H1 (cell line): ENCODE data around the gene NAA60. TPM values are rescaled to one million over a fixed set of nuclear protein-coding genes. Genes with fewer than 3 reads are reported as not detected.
A peak's percentile ranks its signal among the peaks of the same experiment; 100 is the strongest.

Experiments used
- CTCF ChIA-PET: fragments of 300-600 bp; sonication (Branson Sonifier 250); formaldehyde crosslinking; loops from one replicate; lab custom pipeline; 2021; ENCODE audit not compliant: partially characterized antibody; lab: Charles Lee
- POLR2A ChIA-PET: fragments of 300-600 bp; sonication (Branson Sonifier 250); formaldehyde crosslinking; loops from one replicate; lab custom pipeline; 2021; ENCODE audit warnings: inconsistent platforms; ENCODE audit not compliant: partially characterized antibody; lab: Charles Lee
- DNase-seq, 2 experiments: peaks; one replicate each; pipeline versions ENCODE4 v3.0.0 to v3.0.0-alpha.2; 2010 to 2022; ENCODE audit warnings: low spot score in 2 of 2, low read depth in 1 of 2, mixed read lengths in 1 of 2
- FAIRE-seq: peaks from 2 replicates; lab custom pipeline; 2011; peaks lifted over from hg19 to GRCh38; lab: Jason Lieb, UNC
- H2AFZ ChIP-seq: 2 replicates; pipeline ENCODE4 v1.8.1; 2012; ENCODE audit warnings: low read length, inconsistent platforms
- H2AK5ac ChIP-seq: 2 replicates; pipeline ENCODE4 v1.6.1; 2013; ENCODE audit warnings: low read depth, low read length
- H2BK120ac ChIP-seq: replicated peaks from 2 replicates; pipeline ENCODE3; 2013; ENCODE audit warnings: low read depth, low read length, inconsistent platforms
- H2BK12ac ChIP-seq: 2 replicates; pipeline ENCODE4 v1.6.1; 2013; ENCODE audit warnings: low read depth, low read length
- H2BK15ac ChIP-seq: 2 replicates; pipeline ENCODE4 v1.6.1; 2013; ENCODE audit warnings: low read length
- H2BK20ac ChIP-seq: 2 replicates; pipeline ENCODE4 v1.6.1; 2013; ENCODE audit warnings: low read length
- H2BK5ac ChIP-seq: 2 replicates; pipeline ENCODE4 v1.6.1; 2013; ENCODE audit warnings: low read depth, low read length
- H3K14ac ChIP-seq: 2 replicates; pipeline ENCODE4 v1.6.1; 2013; ENCODE audit warnings: inconsistent platforms; ENCODE audit not compliant: insufficient read length
- H3K18ac ChIP-seq: 2 replicates; pipeline ENCODE4 v1.6.1; 2013; ENCODE audit warnings: low read length; ENCODE audit errors: extremely low read depth
- H3K23ac ChIP-seq: 2 replicates; pipeline ENCODE4 v1.6.1; 2013; ENCODE audit warnings: inconsistent platforms; ENCODE audit not compliant: insufficient read length
- H3K23me2 ChIP-seq: 2 replicates; pipeline ENCODE4 v1.6.1; 2013; ENCODE audit warnings: low read depth, low read length
- H3K27ac ChIP-seq: 2 replicates; pipeline ENCODE4 v1.6.1; 2011; ENCODE audit warnings: low read depth, low read length, inconsistent platforms
- H3K27me3 ChIP-seq, 4 experiments: replicated peaks in 1 of 4; 1 replicate in 1 of 4; 2 replicates in 3 of 4; pipeline versions ENCODE4 v1.6.1 to v1.8.1; 2011 to 2013; ENCODE audit warnings: low read length in 3 of 4, mild to moderate bottlenecking in 3 of 4, inconsistent platforms in 2 of 4, mixed read lengths in 2 of 4, moderate library complexity in 1 of 4; ENCODE audit not compliant: control insufficient read depth in 3 of 4, insufficient read depth in 3 of 4; ENCODE audit errors: extremely low read depth in 1 of 4
- H3K36me3 ChIP-seq, 4 experiments: 2 replicates each; pipeline versions ENCODE4 v1.6.1 to v1.8.1; 2011 to 2013; ENCODE audit warnings: mild to moderate bottlenecking in 4 of 4, low read length in 3 of 4, moderate library complexity in 2 of 4, control low read depth in 1 of 4, inconsistent platforms in 1 of 4; ENCODE audit not compliant: insufficient read depth in 4 of 4, control insufficient read depth in 2 of 4
- H3K4ac ChIP-seq: replicated peaks from 2 replicates; pipeline ENCODE3; 2013; ENCODE audit warnings: low read length, low read depth, mixed read lengths, inconsistent platforms; ENCODE audit not compliant: insufficient read length
- H3K4me1 ChIP-seq, 4 experiments: replicated peaks in 1 of 4; 1 replicate in 1 of 4; 2 replicates in 3 of 4; pipeline versions ENCODE4 v1.6.1 to v1.8.1; 2011 to 2013; ENCODE audit warnings: low read length in 3 of 4, inconsistent platforms in 2 of 4, mixed read lengths in 1 of 4; ENCODE audit not compliant: insufficient read depth in 4 of 4, control insufficient read depth in 3 of 4
- H3K4me2 ChIP-seq, 2 experiments: 2 replicates each; pipeline versions ENCODE4 v1.6.1 to v1.8.1; 2011 to 2013; ENCODE audit warnings: low read depth in 2 of 2, low read length in 2 of 2, control low read depth in 1 of 2, inconsistent platforms in 1 of 2, mild to moderate bottlenecking in 1 of 2; ENCODE audit not compliant: insufficient read depth in 1 of 2
- H3K4me3 ChIP-seq, 4 experiments: fragments of 200-600, 300-600 bp in 1 of 4; sonication (generic), shearing (Covaris generic), sonication (Bioruptor Twin) in 1 of 4; 2 replicates each; pipeline versions ENCODE4 v1.5.1 to v1.8.1; 2011 to 2016; ENCODE audit warnings: low read length in 4 of 4, low read depth in 3 of 4, control low read depth in 2 of 4, inconsistent platforms in 2 of 4, mild to moderate bottlenecking in 2 of 4, mixed read lengths in 1 of 4, moderate library complexity in 1 of 4; ENCODE audit not compliant: insufficient read depth in 2 of 4; ENCODE audit errors: extremely low read depth in 1 of 4
- H3K56ac ChIP-seq: replicated peaks from 2 replicates; pipeline ENCODE3; 2013; ENCODE audit warnings: low read depth, mild to moderate bottlenecking, mixed read lengths, low read length, inconsistent platforms; ENCODE audit not compliant: insufficient read length
- H3K79me1 ChIP-seq: 2 replicates; pipeline ENCODE4 v1.6.1; 2013; ENCODE audit warnings: low read depth, low read length, control low read depth
- H3K79me2 ChIP-seq, 2 experiments: 2 replicates each; pipeline versions ENCODE4 v1.6.1 to v1.8.1; 2012 to 2013; ENCODE audit warnings: low read length in 2 of 2, mild to moderate bottlenecking in 2 of 2, inconsistent platforms in 1 of 2; ENCODE audit not compliant: insufficient read depth in 2 of 2, control insufficient read depth in 1 of 2
- H3K9ac ChIP-seq, 4 experiments: replicated peaks in 1 of 4; 1 replicate in 1 of 4; 2 replicates in 3 of 4; pipeline versions ENCODE4 v1.6.1 to v1.8.1; 2011 to 2013; ENCODE audit warnings: low read depth in 3 of 4, low read length in 3 of 4, control low read depth in 2 of 4, mild to moderate bottlenecking in 2 of 4, moderate library complexity in 2 of 4, inconsistent platforms in 1 of 4; ENCODE audit errors: extremely low read depth in 1 of 4
- H3K9me3 ChIP-seq, 2 experiments: 2 replicates each; pipeline versions ENCODE4 v1.6.1 to v1.8.1; 2012 to 2013; ENCODE audit warnings: mild to moderate bottlenecking in 2 of 2, moderate library complexity in 2 of 2, control low read depth in 1 of 2, inconsistent platforms in 1 of 2, low read depth in 1 of 2, low read length in 1 of 2, mixed read lengths in 1 of 2; ENCODE audit not compliant: insufficient read depth in 2 of 2
- H4K20me1 ChIP-seq, 2 experiments: replicated peaks in 1 of 2; 2 replicates each; pipeline versions ENCODE3 to v1.8.1; 2011 to 2013; ENCODE audit warnings: inconsistent platforms in 2 of 2, low read length in 2 of 2, mild to moderate bottlenecking in 1 of 2; ENCODE audit not compliant: insufficient read depth in 2 of 2, control insufficient read depth in 1 of 2
- H4K5ac ChIP-seq: 2 replicates; pipeline ENCODE4 v1.6.1; 2013; ENCODE audit warnings: low read length, low read depth, mixed read lengths, inconsistent platforms; ENCODE audit not compliant: insufficient read length
- H4K8ac ChIP-seq: 2 replicates; pipeline ENCODE4 v1.8.0; 2013; ENCODE audit warnings: mild to moderate bottlenecking, moderate library complexity, low read length, inconsistent platforms; ENCODE audit not compliant: insufficient read depth; ENCODE audit errors: extremely low read depth
- H4K91ac ChIP-seq: replicated peaks from 2 replicates; pipeline ENCODE3; 2013; ENCODE audit warnings: low read length, mixed read lengths, inconsistent platforms; ENCODE audit not compliant: insufficient read length
- CBX8 ChIP-seq: fragments of 300-800, 300-1000 bp; sonication (generic); IDR thresholded peaks from 2 replicates; pipeline ENCODE4 v1.7.1; 2016; ENCODE audit warnings: low read depth, low read length, borderline replicate concordance
- EZH2 ChIP-seq: fragments of 200-600 bp; sonication (generic); IDR thresholded peaks from 2 replicates; pipeline ENCODE4 v1.7.1; 2012; ENCODE audit warnings: low read depth, mild to moderate bottlenecking, moderate library complexity, low read length, inconsistent platforms; ENCODE audit not compliant: severe bottlenecking
- GABPA ChIP-seq: IDR thresholded peaks from 2 replicates; pipeline ENCODE4 v1.6.1; 2011; ENCODE audit warnings: mild to moderate bottlenecking, low read length, moderate library complexity, borderline replicate concordance; ENCODE audit not compliant: insufficient read depth
- KDM4A ChIP-seq: IDR thresholded peaks from one replicate; pipeline ENCODE4 v1.7.1; 2012; ENCODE audit warnings: low read depth, mild to moderate bottlenecking, moderate library complexity, low read length, inconsistent platforms; ENCODE audit not compliant: severe bottlenecking
- RAD21 ChIP-seq, 2 experiments: IDR thresholded peaks in 1 of 2; conservative IDR thresholded peaks in 1 of 2; 2 replicates each; pipeline ENCODE4 v1.6.1; 2011; ENCODE audit warnings: low read depth in 2 of 2, low read length in 2 of 2, improper control_type of control experiment in 1 of 2, inconsistent platforms in 1 of 2, mild to moderate bottlenecking in 1 of 2, moderate library complexity in 1 of 2
- WGBS, 2 experiments: shearing (Covaris generic) in 1 of 2; methylation state at CpG; one replicate each; pipeline versions ENCODE4 v1.1.6 to v1.1.7; 2013 to 2015; ENCODE audit warnings: low lambda C conversion rate in 2 of 2, mixed read lengths in 2 of 2, inconsistent platforms in 1 of 2, low coverage in 1 of 2, missing lambda C conversion rate in 1 of 2; ENCODE audit not compliant: insufficient replicate concordance in 2 of 2, insufficient coverage in 1 of 2, insufficient read length in 1 of 2; ENCODE audit errors: extremely low coverage in 1 of 2, missing lambda C conversion rate in 1 of 2; 5-methylcytosine and 5-hydroxymethylcytosine counted together
- polyA plus RNA-seq, 7 experiments: library from polyadenylated mRNA; depleted of rRNA in 3 of 7; stranded (reverse) in 5 of 7; unstranded in 2 of 7; fragments of >200 nt in 5 of 7; fragments of 200-250 nt in 2 of 7; gene quantifications; 1 replicate in 5 of 7; 2 replicates in 1 of 7; 4 replicates in 1 of 7; pipeline versions ENCODE4 v1.2.1 to v1.2.3, GENCODE V29; 2011 to 2013; ENCODE audit warnings: missing spikeins in 2 of 7, mixed read lengths in 2 of 7
- total RNA-seq: library from RNA; stranded (reverse); fragmentation: NEBNext Ultra II Directional; extraction: Animal tissue kit (Norgen Biotek cat#: 25700); gene quantifications from 2 replicates; pipeline ENCODE4 v1.2.1, GENCODE V29; 2021
- TF ChIP-seq, protein P1 (sequence below): IDR thresholded peaks from 2 replicates; pipeline ENCODE4 v1.6.1; 2011; ENCODE audit warnings: low read depth, mild to moderate bottlenecking, low read length; ENCODE audit not compliant: insufficient read depth
- TF ChIP-seq, protein P2 (sequence below), 3 experiments: IDR thresholded peaks; 1 replicate in 2 of 3; 2 replicates in 1 of 3; pipeline versions ENCODE4 v1.5.1 to v1.6.1; 2011; ENCODE audit warnings: low read length in 3 of 3, mild to moderate bottlenecking in 3 of 3, inconsistent platforms in 2 of 3, low read depth in 1 of 3, moderate library complexity in 1 of 3; ENCODE audit not compliant: insufficient read depth in 1 of 3; ENCODE audit errors: control extremely low read depth in 1 of 3

The NAA60 gene
- total and polyA plus RNA-seq, 2 of the 8 experiments (the other 6 are each of a cell fraction or from before 2014, with no cell fraction given), result 34.1 to 47.6 TPM

DNA sequence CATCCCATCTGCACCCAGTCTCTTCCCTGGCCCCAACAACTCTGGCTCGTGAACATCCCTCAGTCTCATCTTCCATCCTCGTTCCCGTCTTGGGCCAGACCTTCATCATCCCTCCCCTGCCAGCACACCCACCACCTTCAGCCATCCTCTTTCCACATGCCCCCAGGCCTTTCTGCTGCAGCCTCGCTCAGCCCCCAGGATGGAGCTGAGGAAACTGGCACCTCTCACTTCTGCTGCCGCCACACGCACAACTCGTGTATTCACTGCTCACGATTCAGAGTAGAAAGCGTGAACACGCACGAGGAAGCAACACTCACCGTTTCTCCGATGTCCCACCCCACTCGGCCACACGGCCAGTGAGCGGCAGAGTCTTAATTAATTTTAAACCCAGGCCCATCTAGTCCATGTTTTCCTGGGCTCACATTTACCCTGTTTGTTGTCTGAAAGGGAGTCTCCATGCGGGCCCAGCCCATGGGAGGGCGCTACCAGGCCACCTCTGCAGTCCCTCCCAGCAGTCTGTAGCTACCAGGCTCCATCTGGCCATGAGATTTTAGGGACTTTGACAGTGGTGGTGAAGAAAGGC is 39.3 kb downstream of the NAA60 start:
- Histone ChIP-seq H3K27ac (no peak overlapping the region), H2BK12ac (no peak overlapping the region), H3K18ac (no peak overlapping the region), H3K27me3 (no peaks in the 10 kb centered on the region), H3K36me3 (peaks cover 5 to 30% (median 21%) of the 10 kb centered on the region in 4 experiments; a peak in 5 of 8 replicates), H4K8ac (no peak overlapping the region), H3K4me1 (peaks cover 0 to 9% (median 2%) of the 10 kb centered on the region in 4 experiments; a peak in 3 of 7 replicates), H2AFZ (no peak overlapping the region), H3K23me2 (no peaks in the 10 kb centered on the region), H3K4ac (no peak overlapping the region), H3K23ac (no peak overlapping the region), H2BK5ac (no peak overlapping the region), H3K79me1 (peaks cover 3% of the 10 kb centered on the region; the same call in 1 of the 2 replicates), H3K79me2 (peaks cover 0 to 12% of the 10 kb centered on the region in 2 experiments; a peak in 2 of 4 replicates), H2AK5ac (no peak overlapping the region), H4K91ac (no peak overlapping the region), H3K9me3 (no peaks in the 10 kb centered on the region), H2BK15ac (no peak overlapping the region), H4K5ac (no peak overlapping the region), H2BK20ac (no peak overlapping the region), H3K56ac (no peak overlapping the region), H2BK120ac (no peak overlapping the region), H3K14ac (no peak overlapping the region), H4K20me1 (peaks cover 3 to 19% of the 10 kb centered on the region in 2 experiments), H3K4me2 (no peak overlapping the region), H3K4me3 (no peak overlapping the region), H3K9ac (no peak overlapping the region)
- WGBS, 2 experiments, result 95% methylated on average over 17 of the region's 18 CpGs; no CpG with 5 or more reads in 1 of the 2 experiments
- CTCF ChIA-PET, result interaction anchor here (6.7 kb wide), 1 partner anchor 14 kb away, joined by 27 read pairs; the partner anchor contains the start of gene C16orf90
- DNase-seq, result no peak
- peak in 1 of 2 experiments; percentile 29; a peak in 2 of 4 replicates for TF ChIP-seq RAD21 (IDR thresholded peaks at IDR 0.05 in 1 of 2, conservative IDR thresholded peaks at IDR 0.05 in 1 of 2; ENCODE audit: low read depth in 2 of 2, low read length in 2 of 2)
- no peak for TF ChIP-seq KDM4A
- TF ChIP-seq, protein P1, sequence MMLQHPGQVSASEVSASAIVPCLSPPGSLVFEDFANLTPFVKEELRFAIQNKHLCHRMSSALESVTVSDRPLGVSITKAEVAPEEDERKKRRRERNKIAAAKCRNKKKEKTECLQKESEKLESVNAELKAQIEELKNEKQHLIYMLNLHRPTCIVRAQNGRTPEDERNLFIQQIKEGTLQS, result no peak
- no peak for TF ChIP-seq EZH2
- no peak for TF ChIP-seq CBX8
- no peak for TF ChIP-seq GABPA
- TF ChIP-seq, protein P2, sequence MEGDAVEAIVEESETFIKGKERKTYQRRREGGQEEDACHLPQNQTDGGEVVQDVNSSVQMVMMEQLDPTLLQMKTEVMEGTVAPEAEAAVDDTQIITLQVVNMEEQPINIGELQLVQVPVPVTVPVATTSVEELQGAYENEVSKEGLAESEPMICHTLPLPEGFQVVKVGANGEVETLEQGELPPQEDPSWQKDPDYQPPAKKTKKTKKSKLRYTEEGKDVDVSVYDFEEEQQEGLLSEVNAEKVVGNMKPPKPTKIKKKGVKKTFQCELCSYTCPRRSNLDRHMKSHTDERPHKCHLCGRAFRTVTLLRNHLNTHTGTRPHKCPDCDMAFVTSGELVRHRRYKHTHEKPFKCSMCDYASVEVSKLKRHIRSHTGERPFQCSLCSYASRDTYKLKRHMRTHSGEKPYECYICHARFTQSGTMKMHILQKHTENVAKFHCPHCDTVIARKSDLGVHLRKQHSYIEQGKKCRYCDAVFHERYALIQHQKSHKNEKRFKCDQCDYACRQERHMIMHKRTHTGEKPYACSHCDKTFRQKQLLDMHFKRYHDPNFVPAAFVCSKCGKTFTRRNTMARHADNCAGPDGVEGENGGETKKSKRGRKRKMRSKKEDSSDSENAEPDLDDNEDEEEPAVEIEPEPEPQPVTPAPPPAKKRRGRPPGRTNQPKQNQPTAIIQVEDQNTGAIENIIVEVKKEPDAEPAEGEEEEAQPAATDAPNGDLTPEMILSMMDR (IDR thresholded peaks at IDR 0.05; ENCODE audit: control extremely low read depth in 1 of 3, insufficient read depth in 1 of 3, low read depth in 1 of 3, low read length in 3 of 3), result peak in 2 of 3 experiments; percentile 10 to 31; a peak in 2 of 4 replicates
- POLR2A ChIA-PET, result no interaction called here
- FAIRE-seq, result no peak
